C4-2B (cell line): ENCODE data around the gene CHAF1B.

Source experiments
- H3K27ac ChIP-seq: fragments of 450-650 bp; 2 replicates; pipeline ENCODE4 v1.5.1; 2017
- ZFX ChIP-seq: fragments of 450-650 bp; IDR thresholded peaks from 2 replicates; pipeline ENCODE4 v1.6.1; 2017
- TF ChIP-seq, protein P1 (sequence below): fragments of 450-650 bp; conservative IDR thresholded peaks from 2 replicates; pipeline ENCODE4 v1.5.1; 2017; ENCODE audit warnings: mild to moderate bottlenecking

The CHAF1B gene

DNA sequence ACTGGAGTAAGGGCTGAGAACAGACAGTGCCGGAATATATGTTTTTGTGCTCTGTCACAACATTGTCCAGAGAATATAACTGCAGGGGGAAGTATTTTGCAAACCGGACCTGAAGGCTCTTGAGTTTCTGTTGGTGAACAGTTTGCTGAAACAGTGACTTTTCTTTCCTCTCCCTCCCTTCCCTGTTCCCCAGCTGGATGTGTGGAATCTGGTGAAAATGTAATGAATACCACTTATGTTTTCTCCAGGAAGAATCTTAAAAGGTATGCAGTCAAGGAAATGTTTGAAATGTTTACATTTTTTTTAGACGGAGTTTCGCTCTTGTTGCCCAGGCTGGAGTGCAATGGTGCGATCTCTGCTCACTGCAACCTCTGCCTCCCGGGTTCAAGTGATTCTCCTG is 23.4 kb downstream of the CHAF1B start:
- TF ChIP-seq, protein P1, sequence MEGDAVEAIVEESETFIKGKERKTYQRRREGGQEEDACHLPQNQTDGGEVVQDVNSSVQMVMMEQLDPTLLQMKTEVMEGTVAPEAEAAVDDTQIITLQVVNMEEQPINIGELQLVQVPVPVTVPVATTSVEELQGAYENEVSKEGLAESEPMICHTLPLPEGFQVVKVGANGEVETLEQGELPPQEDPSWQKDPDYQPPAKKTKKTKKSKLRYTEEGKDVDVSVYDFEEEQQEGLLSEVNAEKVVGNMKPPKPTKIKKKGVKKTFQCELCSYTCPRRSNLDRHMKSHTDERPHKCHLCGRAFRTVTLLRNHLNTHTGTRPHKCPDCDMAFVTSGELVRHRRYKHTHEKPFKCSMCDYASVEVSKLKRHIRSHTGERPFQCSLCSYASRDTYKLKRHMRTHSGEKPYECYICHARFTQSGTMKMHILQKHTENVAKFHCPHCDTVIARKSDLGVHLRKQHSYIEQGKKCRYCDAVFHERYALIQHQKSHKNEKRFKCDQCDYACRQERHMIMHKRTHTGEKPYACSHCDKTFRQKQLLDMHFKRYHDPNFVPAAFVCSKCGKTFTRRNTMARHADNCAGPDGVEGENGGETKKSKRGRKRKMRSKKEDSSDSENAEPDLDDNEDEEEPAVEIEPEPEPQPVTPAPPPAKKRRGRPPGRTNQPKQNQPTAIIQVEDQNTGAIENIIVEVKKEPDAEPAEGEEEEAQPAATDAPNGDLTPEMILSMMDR, result no peak
- TF ChIP-seq ZFX, result no peak
- H3K27ac ChIP-seq, result no peak overlapping the region

GRCh38 chr21:36411301-36411700 is 26.1 kb downstream of the CHAF1B start:
- TF ChIP-seq ZFX, result no peak
- TF ChIP-seq, protein P1, result no peak
- no peak overlapping the region for H3K27ac ChIP-seq

GRCh38 chr21:36412916-36413315 is 27.7 kb downstream of the CHAF1B start:
- no peak overlapping the region for H3K27ac ChIP-seq
- TF ChIP-seq, protein P1, result no peak
- TF ChIP-seq ZFX, result no peak

DNA sequence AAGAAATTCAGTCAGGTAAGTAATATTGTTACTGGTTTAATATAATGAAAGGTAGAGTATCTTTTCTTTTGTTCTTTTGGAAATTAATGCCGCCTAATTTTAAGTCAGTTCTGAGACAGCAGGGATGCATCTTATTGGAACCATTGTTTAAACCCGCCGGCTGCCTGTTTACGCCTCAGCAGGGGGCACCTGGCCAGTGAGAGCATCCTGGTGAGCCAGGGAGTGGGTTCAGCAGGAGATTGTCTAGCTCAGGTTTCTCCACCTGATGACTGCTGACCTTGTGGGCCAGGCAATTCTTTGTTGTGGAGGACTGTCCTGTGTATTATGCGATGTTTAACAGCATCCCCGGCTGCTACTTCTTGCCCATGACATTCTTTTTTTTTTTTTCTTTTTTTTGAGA is 30.2 kb downstream of the CHAF1B start:
- no peak for TF ChIP-seq ZFX
- TF ChIP-seq, protein P1, result no peak
- H3K27ac ChIP-seq, result no peak overlapping the region

DNA sequence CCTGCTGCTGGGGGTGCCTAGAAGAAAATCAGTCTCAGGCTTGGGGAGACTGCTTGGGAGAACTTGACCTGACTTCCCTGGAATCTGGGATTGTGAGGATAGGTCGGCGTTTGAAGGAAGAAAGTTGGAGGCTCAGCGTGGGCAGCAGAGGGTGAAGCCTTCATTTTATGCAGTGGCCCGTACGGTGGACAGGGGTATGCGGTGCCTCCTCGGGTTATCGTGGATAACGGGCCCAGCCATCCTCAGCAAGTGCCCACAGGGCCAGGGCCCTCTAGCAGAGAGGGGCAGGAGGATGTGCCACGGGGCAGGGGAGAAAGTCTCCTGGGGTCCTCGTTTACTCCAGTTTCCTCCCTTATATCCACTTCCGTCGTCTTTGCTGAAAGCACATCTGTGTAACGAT is 34.0 kb downstream of the CHAF1B start:
- no peak overlapping the region for H3K27ac ChIP-seq
- no peak for TF ChIP-seq ZFX
- TF ChIP-seq, protein P1, result no peak

DNA sequence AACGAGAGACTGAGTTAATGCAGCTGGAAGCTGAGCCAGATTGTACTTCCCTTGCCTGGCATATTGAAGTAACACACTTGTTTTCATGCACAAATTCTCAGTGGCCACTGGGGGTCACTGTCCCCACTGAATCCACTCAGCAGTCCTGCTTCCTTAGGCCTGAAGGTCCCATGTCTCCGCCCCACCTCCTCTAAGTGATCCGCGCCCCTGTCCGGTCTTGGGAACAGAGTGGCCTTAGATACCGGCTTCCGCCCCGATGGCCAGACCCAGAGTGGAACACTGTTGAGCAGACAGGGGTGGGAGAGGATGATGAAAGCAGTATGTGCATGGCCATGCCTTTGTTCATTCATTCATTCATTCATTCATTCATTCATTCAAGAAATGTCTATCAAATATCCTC is 34.8 kb downstream of the CHAF1B start:
- TF ChIP-seq, protein P1, result peak; percentile 85
- no peak for TF ChIP-seq ZFX
- H3K27ac ChIP-seq, result no peak overlapping the region

DNA sequence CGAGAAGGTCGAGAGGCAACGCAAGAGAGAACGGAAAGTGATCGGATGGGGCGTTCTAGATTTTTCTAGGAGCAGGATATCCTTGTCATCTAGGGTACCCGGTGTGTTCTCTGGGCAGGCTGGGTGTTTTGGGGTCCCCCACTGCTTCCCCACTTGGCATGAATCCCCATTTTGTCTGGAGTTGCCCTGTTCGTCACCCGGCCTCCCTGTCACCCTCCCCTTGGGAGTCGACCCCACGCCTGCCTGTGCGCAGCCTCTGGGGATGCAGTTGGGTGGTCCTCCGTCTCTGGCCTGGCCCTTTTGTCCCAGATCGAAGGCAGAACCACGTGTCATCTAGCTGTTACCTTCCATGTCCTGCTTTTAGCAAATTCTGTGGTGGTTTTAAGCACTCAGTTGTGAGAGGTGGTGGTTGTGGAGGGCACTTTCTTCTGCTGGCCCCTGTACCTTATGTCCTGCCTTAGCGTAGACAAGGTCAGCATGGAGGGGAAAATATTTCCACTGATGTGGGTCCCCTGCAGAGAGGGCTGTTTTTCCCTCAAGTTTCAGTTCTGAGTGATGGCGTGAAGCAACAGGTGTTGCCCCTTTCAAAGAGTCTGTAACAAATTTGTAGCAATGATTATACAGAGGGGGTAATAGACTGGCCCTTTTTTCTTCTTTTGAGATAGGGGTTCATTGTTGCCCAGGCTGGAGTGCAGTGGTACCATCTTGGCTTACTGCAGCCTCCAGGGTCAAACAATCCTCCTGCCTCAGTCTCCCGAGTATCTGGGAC is 35.6 kb downstream of the CHAF1B start:
- TF ChIP-seq, protein P1, result no peak
- no peak for TF ChIP-seq ZFX
- H3K27ac ChIP-seq, result no peak overlapping the region
